Trophoblast cell (in vitro differentiated cells and primary cell): Measurements from ENCODE around the gene BACE1-AS.

Experiments used
- DNase-seq, 2 donors: peaks; one replicate each; pipeline ENCODE4 v3.0.0-alpha.2; 2016
- H2AFZ ChIP-seq: 2 replicates; pipeline ENCODE4 v1.6.1; 2013; ENCODE audit warnings: low read length, moderate library complexity, mild to moderate bottlenecking; ENCODE audit not compliant: insufficient read depth, poor library complexity
- H2AK5ac ChIP-seq: 2 replicates; pipeline ENCODE4 v1.6.1; 2013; ENCODE audit warnings: mild to moderate bottlenecking, low read length
- H2BK120ac ChIP-seq: 2 replicates; pipeline ENCODE4 v1.6.1; 2013; ENCODE audit warnings: low read length, mild to moderate bottlenecking, moderate library complexity; ENCODE audit not compliant: insufficient read depth, poor library complexity
- H2BK12ac ChIP-seq: 2 replicates; pipeline ENCODE4 v1.6.1; 2013; ENCODE audit warnings: mild to moderate bottlenecking, low read length, moderate library complexity
- H2BK5ac ChIP-seq: 2 replicates; pipeline ENCODE4 v1.6.1; 2013; ENCODE audit warnings: low read length, low read depth, moderate library complexity, mild to moderate bottlenecking; ENCODE audit not compliant: poor library complexity
- H3K14ac ChIP-seq: 2 replicates; pipeline ENCODE4 v1.6.1; 2013; ENCODE audit warnings: mild to moderate bottlenecking, low read length
- H3K18ac ChIP-seq: 2 replicates; pipeline ENCODE4 v1.6.1; 2013; ENCODE audit warnings: mild to moderate bottlenecking, low read length
- H3K23ac ChIP-seq: 2 replicates; pipeline ENCODE4 v1.6.1; 2013; ENCODE audit warnings: low read length
- H3K27ac ChIP-seq: 2 replicates; pipeline ENCODE4 v1.5.1; 2013; ENCODE audit warnings: low read depth, mild to moderate bottlenecking, inconsistent platforms, low read length, moderate library complexity
- H3K27me3 ChIP-seq: 2 replicates; pipeline ENCODE4 v1.6.1; 2013; ENCODE audit warnings: inconsistent platforms, mild to moderate bottlenecking, low read length, moderate library complexity; ENCODE audit not compliant: insufficient read depth
- H3K36me3 ChIP-seq, 2 experiments: 1 replicate in 1 of 2; 2 replicates in 1 of 2; pipeline ENCODE4 v1.6.1; 2013; ENCODE audit warnings: low read length in 2 of 2, mild to moderate bottlenecking in 2 of 2, moderate library complexity in 1 of 2; ENCODE audit not compliant: insufficient read depth in 2 of 2, control insufficient read depth in 1 of 2
- H3K4ac ChIP-seq: 2 replicates; pipeline ENCODE4 v1.6.1; 2013; ENCODE audit warnings: low read depth, mild to moderate bottlenecking, low read length, moderate library complexity
- H3K4me1 ChIP-seq, 2 experiments: 1 replicate in 1 of 2; 2 replicates in 1 of 2; pipeline ENCODE4 v1.6.1; 2013; ENCODE audit warnings: low read length in 2 of 2, mild to moderate bottlenecking in 2 of 2, moderate library complexity in 1 of 2; ENCODE audit not compliant: insufficient read depth in 2 of 2, control insufficient read depth in 1 of 2
- H3K4me2 ChIP-seq: 2 replicates; pipeline ENCODE4 v1.6.1; 2013; ENCODE audit warnings: inconsistent platforms, mild to moderate bottlenecking, low read length, moderate library complexity
- H3K4me3 ChIP-seq: 2 replicates; pipeline ENCODE4 v1.5.1; 2013; ENCODE audit warnings: mild to moderate bottlenecking, low read depth, low read length, inconsistent platforms
- H3K79me1 ChIP-seq: one replicate; pipeline ENCODE4 v1.6.1; 2013; ENCODE audit warnings: low read length
- H3K79me2 ChIP-seq: 2 replicates; pipeline ENCODE4 v1.6.1; 2013; ENCODE audit warnings: low read length, mild to moderate bottlenecking; ENCODE audit not compliant: control insufficient read depth, insufficient read depth, poor library complexity
- H3K9ac ChIP-seq: 2 replicates; pipeline ENCODE4 v1.6.1; 2013; ENCODE audit warnings: mild to moderate bottlenecking, low read length
- H3K9me3 ChIP-seq: 2 replicates; pipeline ENCODE4 v1.6.1; 2013; ENCODE audit warnings: low read depth, mild to moderate bottlenecking, control low read depth, inconsistent platforms, low read length; ENCODE audit not compliant: insufficient read depth
- H4K12ac ChIP-seq: 2 replicates; pipeline ENCODE4 v1.6.1; 2013; ENCODE audit warnings: low read depth, mild to moderate bottlenecking, low read length, moderate library complexity
- H4K8ac ChIP-seq: 2 replicates; pipeline ENCODE4 v1.6.1; 2013; ENCODE audit warnings: low read depth, mild to moderate bottlenecking, low read length, moderate library complexity
- H4K91ac ChIP-seq: one replicate; pipeline ENCODE4 v1.6.1; 2013; ENCODE audit warnings: low read depth, mild to moderate bottlenecking, low read length, moderate library complexity
- WGBS: extraction: QIAGEN DNeasy Blood & Tissue Kit; methylation state at CpG from one replicate; pipeline ENCODE4 v1.1.7; 2013; ENCODE audit warnings: missing lambda C conversion rate; ENCODE audit not compliant: insufficient read length, insufficient coverage; ENCODE audit errors: extremely low coverage; 5-methylcytosine and 5-hydroxymethylcytosine counted together

BACE1-AS gene

DNA sequence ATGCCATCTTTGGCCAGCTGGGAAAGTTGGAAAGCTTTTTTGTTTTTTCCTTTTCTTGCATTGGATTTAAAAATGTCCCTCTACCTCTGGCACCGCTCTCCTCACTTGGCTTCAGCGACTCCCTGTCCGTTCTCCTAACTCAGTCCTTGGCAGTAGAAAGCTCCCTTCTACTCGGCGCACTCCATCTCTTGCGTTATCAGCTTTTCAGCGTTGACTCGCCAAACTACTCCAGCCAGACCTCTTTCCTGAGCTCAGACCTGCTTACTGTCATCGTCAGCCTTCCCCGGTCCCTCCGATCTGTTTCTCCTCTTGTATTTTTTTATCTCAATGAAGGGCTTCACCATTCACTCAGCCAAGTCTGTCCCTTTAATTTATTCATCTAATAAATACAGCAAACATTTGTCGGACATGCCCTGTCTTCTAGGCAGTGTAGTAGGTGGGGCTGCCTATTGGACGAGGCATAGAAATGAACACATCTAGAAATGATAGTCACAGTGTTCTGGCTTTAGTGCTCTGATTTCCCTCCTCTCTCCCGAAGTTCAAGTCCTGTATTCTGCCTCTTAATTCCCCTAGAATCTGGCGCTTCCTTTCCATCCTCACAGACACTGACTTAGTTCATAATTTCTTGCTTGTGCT is 37.3 kb downstream of the BACE1-AS start:
- H3K4me1 ChIP-seq: peaks cover 0 to 3% of the 10 kb centered on the region in 2 experiments
- WGBS: no CpG with 5 or more reads among the region's 15 CpGs
- peak in 1 of 2 donors; percentile 43 for DNase-seq

DNA sequence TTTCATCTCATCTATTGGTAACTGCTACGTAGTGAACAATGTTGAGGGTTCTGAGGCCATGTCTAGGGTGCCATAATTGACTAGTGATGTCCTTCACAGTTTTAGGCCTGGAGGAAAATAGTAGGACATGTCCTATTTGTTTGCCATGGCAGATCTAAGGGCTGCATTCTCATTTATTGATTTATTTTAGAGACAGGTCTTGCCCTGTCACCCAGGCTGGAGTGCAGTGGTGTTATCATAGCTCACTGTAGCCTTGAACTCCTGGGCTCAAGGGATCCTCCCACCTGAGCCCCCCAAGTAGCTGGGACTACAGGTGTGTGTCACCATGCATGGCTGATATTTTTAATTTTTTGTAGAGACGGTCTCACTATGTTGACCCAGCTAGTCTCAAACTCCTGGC is 41.7 kb downstream of the BACE1-AS start:
- no peak overlapping the region for H2BK5ac ChIP-seq
- H3K4ac ChIP-seq: no peak overlapping the region
- H3K4me2 ChIP-seq: no peak overlapping the region
- DNase-seq: no peak
- no peaks in the 10 kb centered on the region for H3K36me3 ChIP-seq
- no peak overlapping the region for H3K14ac ChIP-seq
- no peaks in the 10 kb centered on the region for H3K9me3 ChIP-seq
- no peaks in the 10 kb centered on the region for H3K27me3 ChIP-seq
- H4K12ac ChIP-seq: no peak overlapping the region
- H3K79me2 ChIP-seq: no peaks in the 10 kb centered on the region
- no peak overlapping the region for H4K8ac ChIP-seq
- no peak overlapping the region for H4K91ac ChIP-seq
- WGBS: no CpG with 5 or more reads among the region's 2 CpGs
- H2BK120ac ChIP-seq: no peak overlapping the region
- H3K27ac ChIP-seq: no peak overlapping the region
- H3K4me3 ChIP-seq: no peak overlapping the region
- no peak overlapping the region for H3K9ac ChIP-seq
- no peak overlapping the region for H3K23ac ChIP-seq
- H3K79me1 ChIP-seq: no peaks in the 10 kb centered on the region
- H2AFZ ChIP-seq: no peak overlapping the region
- no peak overlapping the region for H2AK5ac ChIP-seq
- no peak overlapping the region for H3K18ac ChIP-seq
- no peak overlapping the region for H2BK12ac ChIP-seq
- peaks cover 0 to 3% of the 10 kb centered on the region in 2 experiments for H3K4me1 ChIP-seq

More for the DNA sequence above, 37.3 kb downstream of the BACE1-AS start:
- no peak overlapping the region for H2BK120ac ChIP-seq
- no peak overlapping the region for H2AK5ac ChIP-seq
- no peak overlapping the region for H2BK5ac ChIP-seq
- H3K18ac ChIP-seq: peak overlapping the region; percentile 33
- H3K23ac ChIP-seq: no peak overlapping the region
- H2BK12ac ChIP-seq: no peak overlapping the region
- H3K4me2 ChIP-seq: peak overlapping the region; percentile 91
- H3K36me3 ChIP-seq: no peaks in the 10 kb centered on the region
- no peaks in the 10 kb centered on the region for H3K9me3 ChIP-seq
- no peaks in the 10 kb centered on the region for H3K79me1 ChIP-seq
- no peaks in the 10 kb centered on the region for H3K79me2 ChIP-seq
- H3K14ac ChIP-seq: peak overlapping the region; percentile 29
- H4K8ac ChIP-seq: peak overlapping the region; percentile 63
- H3K4ac ChIP-seq: no peak overlapping the region
- H3K27ac ChIP-seq: no peak overlapping the region
- no peak overlapping the region for H2AFZ ChIP-seq
- H4K91ac ChIP-seq: peak overlapping the region; percentile 30
- H3K4me3 ChIP-seq: peak overlapping the region; percentile 84
- no peak overlapping the region for H4K12ac ChIP-seq
- H3K27me3 ChIP-seq: no peaks in the 10 kb centered on the region
- H3K9ac ChIP-seq: peak overlapping the region; percentile 87

DNA sequence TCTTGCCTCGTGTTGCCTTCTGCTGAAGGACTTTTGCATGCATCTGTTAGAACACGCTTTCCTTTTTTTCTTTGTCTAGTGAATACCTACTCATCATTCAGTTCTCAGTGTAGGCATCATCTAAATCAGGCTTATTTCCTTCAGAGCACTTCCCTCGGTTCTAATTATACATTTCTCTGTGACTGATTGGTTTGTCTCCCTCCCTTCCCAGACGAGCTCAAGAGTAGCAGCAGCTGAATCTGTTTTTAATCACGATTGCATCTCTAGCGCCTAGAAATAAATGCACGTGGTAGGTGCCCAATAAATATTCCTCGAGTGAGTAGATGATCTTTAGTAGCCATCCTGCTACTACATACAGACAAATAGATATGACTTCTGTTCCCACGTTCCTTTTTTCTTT is 42.8 kb downstream of the BACE1-AS start:
- H3K14ac ChIP-seq: no peak overlapping the region
- no peak overlapping the region for H3K4me3 ChIP-seq
- H3K18ac ChIP-seq: no peak overlapping the region
- no peak overlapping the region for H3K23ac ChIP-seq
- H3K36me3 ChIP-seq: no peaks in the 10 kb centered on the region
- peaks cover 0 to 5% of the 10 kb centered on the region in 2 experiments for H3K4me1 ChIP-seq
- no peak overlapping the region for H3K9ac ChIP-seq
- no peak for DNase-seq
- H3K27ac ChIP-seq: no peak overlapping the region
- H2BK12ac ChIP-seq: no peak overlapping the region
- H3K27me3 ChIP-seq: no peaks in the 10 kb centered on the region
- H3K79me1 ChIP-seq: no peaks in the 10 kb centered on the region
- no peak overlapping the region for H2AFZ ChIP-seq
- no peak overlapping the region for H4K91ac ChIP-seq
- H3K4me2 ChIP-seq: no peak overlapping the region
- H2BK120ac ChIP-seq: no peak overlapping the region
- no peaks in the 10 kb centered on the region for H3K79me2 ChIP-seq
- H2AK5ac ChIP-seq: no peak overlapping the region
- H4K12ac ChIP-seq: no peak overlapping the region
- no peaks in the 10 kb centered on the region for H3K9me3 ChIP-seq
- WGBS: no CpG with 5 or more reads among the region's 9 CpGs
- no peak overlapping the region for H4K8ac ChIP-seq
- H3K4ac ChIP-seq: no peak overlapping the region
- no peak overlapping the region for H2BK5ac ChIP-seq

DNA sequence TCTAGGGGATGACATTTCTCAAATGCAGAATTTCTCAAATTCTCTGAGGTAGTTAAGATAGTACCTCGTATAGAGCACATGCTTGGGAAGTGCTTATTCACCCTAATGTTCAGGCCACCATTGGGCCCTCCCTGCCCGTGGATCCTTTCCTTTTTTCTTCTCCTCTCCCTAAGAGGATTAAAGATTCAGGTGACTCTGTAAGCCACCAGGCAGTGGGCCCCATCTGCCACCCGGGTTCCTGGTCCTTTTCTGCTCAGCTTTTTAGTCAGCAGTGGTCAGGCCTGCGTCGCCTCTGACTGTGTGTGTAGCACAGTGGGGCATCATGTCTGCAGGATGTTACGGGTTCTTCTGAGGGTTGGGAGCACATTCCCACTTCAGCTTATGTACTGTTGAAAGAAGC is 43.8 kb downstream of the BACE1-AS start:
- Histone ChIP-seq H3K27ac (no peak overlapping the region), H2AK5ac (no peak overlapping the region), H3K9me3 (no peaks in the 10 kb centered on the region), H3K9ac (no peak overlapping the region), H4K12ac (no peak overlapping the region), H4K8ac (no peak overlapping the region), H3K14ac (no peak overlapping the region), H3K79me1 (no peaks in the 10 kb centered on the region), H3K23ac (no peak overlapping the region), H3K36me3 (no peaks in the 10 kb centered on the region), H3K79me2 (no peaks in the 10 kb centered on the region), H3K18ac (no peak overlapping the region), H3K4ac (no peak overlapping the region), H3K4me1 (peaks cover 0 to 2% of the 10 kb centered on the region in 2 experiments), H2AFZ (no peak overlapping the region), H2BK120ac (no peak overlapping the region), H2BK12ac (no peak overlapping the region), H3K4me2 (no peak overlapping the region), H4K91ac (no peak overlapping the region), H3K4me3 (no peak overlapping the region), H3K27me3 (no peaks in the 10 kb centered on the region), H2BK5ac (no peak overlapping the region)
- no peak for DNase-seq
- WGBS: no CpG with 5 or more reads among the region's 6 CpGs
